GM12878 (cell line): Measurements from ENCODE around the gene SANBR. TPM values are rescaled to one million over a fixed set of nuclear protein-coding genes. Genes with fewer than 3 reads are reported as not detected.
A peak's percentile ranks its signal among the peaks of the same experiment; 100 is the strongest.

Experiments used
- ATF7 ChIP-seq: fragments of 450-650 bp; IDR thresholded peaks from 2 replicates; pipeline ENCODE4 v1.6.1; 2016; ENCODE audit warnings: low read depth, mild to moderate bottlenecking
- BACH1 ChIP-seq: fragments of 450-650 bp; IDR thresholded peaks from 2 replicates; pipeline ENCODE4 v1.6.1; 2017; ENCODE audit warnings: mild to moderate bottlenecking, borderline replicate concordance
- CEBPB ChIP-seq, 2 experiments: fragments of 150-350 bp in 1 of 2; IDR thresholded peaks; 2 replicates each; pipeline ENCODE4 v1.6.1; 2012 to 2014; ENCODE audit warnings: low read depth in 2 of 2, low read length in 2 of 2, borderline replicate concordance in 1 of 2, inconsistent platforms in 1 of 2
- CHD2 ChIP-seq: IDR thresholded peaks from 2 replicates; pipeline ENCODE4 v1.6.1; 2011; ENCODE audit warnings: low read depth, low read length, improper control_type of control experiment, borderline replicate concordance
- EED ChIP-seq: sonication (generic); IDR thresholded peaks from 2 replicates; pipeline ENCODE4 v1.6.1; 2016; ENCODE audit warnings: antibody characterized with exemption, low read depth
- EGR1 ChIP-seq, 2 experiments: IDR thresholded peaks; 1 replicate in 1 of 2; 2 replicates in 1 of 2; pipeline ENCODE4 v1.6.1; 2011 to 2012; ENCODE audit warnings: low read depth in 2 of 2, low read length in 2 of 2, borderline replicate concordance in 1 of 2, mild to moderate bottlenecking in 1 of 2, moderate library complexity in 1 of 2
- ETV6 ChIP-seq, 2 experiments: fragments of 450-650 bp in 1 of 2; IDR thresholded peaks in 1 of 2; conservative IDR thresholded peaks in 1 of 2; 2 replicates each; pipeline ENCODE4 v1.6.1; 2014; ENCODE audit warnings: antibody characterized with exemption in 1 of 2, borderline replicate concordance in 1 of 2, low read depth in 1 of 2, mild to moderate bottlenecking in 1 of 2, moderate library complexity in 1 of 2
- FOXM1 ChIP-seq: IDR thresholded peaks from 2 replicates; pipeline ENCODE4 v1.6.1; 2012; ENCODE audit warnings: low read depth, mild to moderate bottlenecking, inconsistent platforms, low read length, moderate library complexity
- KAT2A ChIP-seq: conservative IDR thresholded peaks from 2 replicates; pipeline ENCODE4 v1.6.1; 2011; ENCODE audit warnings: low read depth, low read length; ENCODE audit not compliant: control insufficient read depth
- MEF2B ChIP-seq: fragments of 450-650 bp; IDR thresholded peaks from 2 replicates; pipeline ENCODE4 v1.6.1; 2018; ENCODE audit warnings: mild to moderate bottlenecking, moderate library complexity; ENCODE audit not compliant: partially characterized antibody, poor library complexity, severe bottlenecking
- NR2F1 ChIP-seq: fragments of 450-650 bp; conservative IDR thresholded peaks from 2 replicates; pipeline ENCODE4 v1.6.1; 2017; ENCODE audit warnings: mild to moderate bottlenecking
- PML ChIP-seq: IDR thresholded peaks from 2 replicates; pipeline ENCODE4 v1.6.1; 2012; ENCODE audit warnings: low read length, inconsistent platforms
- RCOR1 ChIP-seq: conservative IDR thresholded peaks from 2 replicates; pipeline ENCODE4 v1.6.1; 2012; ENCODE audit warnings: low read depth, low read length, improper control_type of control experiment
- RFX5 ChIP-seq: IDR thresholded peaks from 2 replicates; pipeline ENCODE4 v1.6.1; 2011; ENCODE audit warnings: low read depth, low read length, improper control_type of control experiment
- RUNX3 ChIP-seq: IDR thresholded peaks from 2 replicates; pipeline ENCODE4 v1.6.1; 2012; ENCODE audit warnings: low read length, inconsistent platforms
- SREBF1 ChIP-seq: IDR thresholded peaks from 2 replicates; pipeline ENCODE4 v1.6.1; 2012; ENCODE audit warnings: mild to moderate bottlenecking, low read length
- polyA plus RNA-seq, 11 experiments: library from polyadenylated mRNA; depleted of rRNA in 4 of 11; unstranded in 6 of 11; stranded (reverse) in 5 of 11; fragments of >200 nt; fragmentation: Nextera tagmentation in 4 of 11; fragmentation: Illumina TruSeq in 1 of 11; extraction: Ambion mirVana in 4 of 11; extraction: Trizol in 1 of 11; gene quantifications; 1 replicate in 1 of 11; 2 replicates in 10 of 11; pipeline versions ENCODE4 v1.2.1 to v1.2.3, GENCODE V29; 2011 to 2016; ENCODE audit warnings: inconsistent platforms in 2 of 11, missing spikeins in 2 of 11, low read depth in 1 of 11
- total RNA-seq, 4 experiments: library from RNA; depleted of rRNA in 3 of 4; stranded (reverse); fragments of >200 nt in 3 of 4; fragmentation: Illumina TruSeq in 1 of 4; extraction: Trizol in 1 of 4; gene quantifications; 2 replicates each; pipeline versions ENCODE4 v1.2.1 to v1.2.3, GENCODE V29; 2013 to 2021
- TF ChIP-seq, protein P1 (sequence below): IDR thresholded peaks from 2 replicates; pipeline ENCODE4 v1.6.1; 2012; ENCODE audit warnings: low read depth, low read length, improper control_type of control experiment
- TF ChIP-seq, protein P2 (sequence below), 3 experiments: IDR thresholded peaks in 2 of 3; conservative IDR thresholded peaks in 1 of 3; 2 replicates each; pipeline ENCODE4 v1.5.1; 2011; ENCODE audit warnings: low read depth in 3 of 3, low read length in 3 of 3, mild to moderate bottlenecking in 3 of 3, control low read depth in 2 of 3, moderate library complexity in 2 of 3, inconsistent platforms in 1 of 3, mixed read lengths in 1 of 3; ENCODE audit not compliant: control insufficient read depth in 2 of 3, insufficient read depth in 1 of 3; ENCODE audit errors: extremely low read depth in 1 of 3
- TF ChIP-seq, protein P3 (sequence below): fragments of 450-650 bp; IDR thresholded peaks from 2 replicates; pipeline ENCODE4 v1.6.1; 2017; ENCODE audit warnings: mild to moderate bottlenecking
- TF ChIP-seq, protein P4 (sequence below): fragments of 150-350 bp; IDR thresholded peaks from 2 replicates; pipeline ENCODE4 v1.6.1; 2014; ENCODE audit warnings: mild to moderate bottlenecking, low read depth, low read length
- TF ChIP-seq, protein P5 (sequence below): fragments of 450-650 bp; IDR thresholded peaks from 2 replicates; pipeline ENCODE4 v1.6.1; 2014; ENCODE audit warnings: mild to moderate bottlenecking
- TF ChIP-seq, protein P6 (sequence below): fragments of 450-650 bp; IDR thresholded peaks from 2 replicates; pipeline ENCODE4 v1.6.1; 2016; ENCODE audit warnings: mild to moderate bottlenecking

The SANBR gene
- total and polyA plus RNA-seq, 10 of the 15 experiments (the other 5 are each of a cell fraction or from before 2014, with no cell fraction given), result 2.2 to 11.0 (median 7.0) TPM

DNA sequence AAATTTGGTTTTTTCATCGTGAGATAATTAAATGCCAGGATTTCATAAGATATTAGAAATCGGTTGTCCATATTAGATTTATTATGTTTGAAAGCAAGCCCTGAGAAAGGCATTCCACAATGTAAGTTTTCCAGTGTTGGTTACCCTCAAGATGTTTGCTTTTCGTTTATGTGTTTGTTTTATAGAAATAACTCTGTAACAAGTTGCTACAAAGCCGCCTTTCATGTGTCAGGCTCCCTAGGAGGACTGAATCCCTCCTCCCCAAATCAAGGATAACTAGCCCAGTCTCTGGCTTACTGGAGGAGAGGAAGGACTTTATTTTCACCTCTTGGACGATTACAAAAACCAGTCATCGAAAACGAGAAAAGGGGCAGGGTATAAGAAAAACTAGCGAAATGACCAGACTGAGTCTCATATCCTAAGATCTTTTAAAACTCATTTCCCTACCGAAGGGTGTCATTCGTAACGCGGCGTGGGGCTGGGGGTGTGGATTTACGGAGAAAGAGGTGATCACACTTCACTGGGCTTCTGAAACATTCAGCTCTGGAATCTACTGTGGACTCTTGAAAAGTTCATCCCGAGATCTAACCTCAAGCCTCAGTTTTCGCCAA is 49.2 kb upstream of the SANBR start (continued):
- TF ChIP-seq, protein P1, sequence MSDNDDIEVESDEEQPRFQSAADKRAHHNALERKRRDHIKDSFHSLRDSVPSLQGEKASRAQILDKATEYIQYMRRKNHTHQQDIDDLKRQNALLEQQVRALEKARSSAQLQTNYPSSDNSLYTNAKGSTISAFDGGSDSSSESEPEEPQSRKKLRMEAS, result no peak
- TF ChIP-seq ETV6 (conservative IDR thresholded peaks at IDR 0.05 in 1 of 2, IDR thresholded peaks at IDR 0.05 in 1 of 2; ENCODE audit: borderline replicate concordance in 1 of 2, low read depth in 1 of 2) (no peak; a peak in 1 of 4 replicates), BACH1 (no peak), RUNX3 (no peak), PML (no peak), EGR1 (IDR thresholded peaks at IDR 0.05; ENCODE audit: borderline replicate concordance in 1 of 2, low read depth in 2 of 2, low read length in 2 of 2) (no peak), KAT2A (no peak), SREBF1 (no peak), ATF7 (no peak), RFX5 (no peak), MEF2B (no peak), FOXM1 (0 out of 2 replicates have a peak, but pooled peaks have one; percentile 25), EED (peak; percentile 64), CEBPB (IDR thresholded peaks at IDR 0.05; ENCODE audit: borderline replicate concordance in 1 of 2, low read depth in 2 of 2, low read length in 2 of 2) (no peak), NR2F1 (no peak), CHD2 (no peak), RCOR1 (no peak)
- TF ChIP-seq, protein P2, sequence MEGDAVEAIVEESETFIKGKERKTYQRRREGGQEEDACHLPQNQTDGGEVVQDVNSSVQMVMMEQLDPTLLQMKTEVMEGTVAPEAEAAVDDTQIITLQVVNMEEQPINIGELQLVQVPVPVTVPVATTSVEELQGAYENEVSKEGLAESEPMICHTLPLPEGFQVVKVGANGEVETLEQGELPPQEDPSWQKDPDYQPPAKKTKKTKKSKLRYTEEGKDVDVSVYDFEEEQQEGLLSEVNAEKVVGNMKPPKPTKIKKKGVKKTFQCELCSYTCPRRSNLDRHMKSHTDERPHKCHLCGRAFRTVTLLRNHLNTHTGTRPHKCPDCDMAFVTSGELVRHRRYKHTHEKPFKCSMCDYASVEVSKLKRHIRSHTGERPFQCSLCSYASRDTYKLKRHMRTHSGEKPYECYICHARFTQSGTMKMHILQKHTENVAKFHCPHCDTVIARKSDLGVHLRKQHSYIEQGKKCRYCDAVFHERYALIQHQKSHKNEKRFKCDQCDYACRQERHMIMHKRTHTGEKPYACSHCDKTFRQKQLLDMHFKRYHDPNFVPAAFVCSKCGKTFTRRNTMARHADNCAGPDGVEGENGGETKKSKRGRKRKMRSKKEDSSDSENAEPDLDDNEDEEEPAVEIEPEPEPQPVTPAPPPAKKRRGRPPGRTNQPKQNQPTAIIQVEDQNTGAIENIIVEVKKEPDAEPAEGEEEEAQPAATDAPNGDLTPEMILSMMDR (IDR thresholded peaks at IDR 0.05 in 2 of 3, conservative IDR thresholded peaks at IDR 0.05 in 1 of 3; ENCODE audit: control insufficient read depth in 2 of 3, extremely low read depth in 1 of 3, insufficient read depth in 1 of 3, low read depth in 3 of 3, low read length in 3 of 3), result no peak
- TF ChIP-seq, protein P3, sequence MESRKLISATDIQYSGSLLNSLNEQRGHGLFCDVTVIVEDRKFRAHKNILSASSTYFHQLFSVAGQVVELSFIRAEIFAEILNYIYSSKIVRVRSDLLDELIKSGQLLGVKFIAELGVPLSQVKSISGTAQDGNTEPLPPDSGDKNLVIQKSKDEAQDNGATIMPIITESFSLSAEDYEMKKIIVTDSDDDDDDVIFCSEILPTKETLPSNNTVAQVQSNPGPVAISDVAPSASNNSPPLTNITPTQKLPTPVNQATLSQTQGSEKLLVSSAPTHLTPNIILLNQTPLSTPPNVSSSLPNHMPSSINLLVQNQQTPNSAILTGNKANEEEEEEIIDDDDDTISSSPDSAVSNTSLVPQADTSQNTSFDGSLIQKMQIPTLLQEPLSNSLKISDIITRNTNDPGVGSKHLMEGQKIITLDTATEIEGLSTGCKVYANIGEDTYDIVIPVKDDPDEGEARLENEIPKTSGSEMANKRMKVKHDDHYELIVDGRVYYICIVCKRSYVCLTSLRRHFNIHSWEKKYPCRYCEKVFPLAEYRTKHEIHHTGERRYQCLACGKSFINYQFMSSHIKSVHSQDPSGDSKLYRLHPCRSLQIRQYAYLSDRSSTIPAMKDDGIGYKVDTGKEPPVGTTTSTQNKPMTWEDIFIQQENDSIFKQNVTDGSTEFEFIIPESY, result no peak
- TF ChIP-seq, protein P4, sequence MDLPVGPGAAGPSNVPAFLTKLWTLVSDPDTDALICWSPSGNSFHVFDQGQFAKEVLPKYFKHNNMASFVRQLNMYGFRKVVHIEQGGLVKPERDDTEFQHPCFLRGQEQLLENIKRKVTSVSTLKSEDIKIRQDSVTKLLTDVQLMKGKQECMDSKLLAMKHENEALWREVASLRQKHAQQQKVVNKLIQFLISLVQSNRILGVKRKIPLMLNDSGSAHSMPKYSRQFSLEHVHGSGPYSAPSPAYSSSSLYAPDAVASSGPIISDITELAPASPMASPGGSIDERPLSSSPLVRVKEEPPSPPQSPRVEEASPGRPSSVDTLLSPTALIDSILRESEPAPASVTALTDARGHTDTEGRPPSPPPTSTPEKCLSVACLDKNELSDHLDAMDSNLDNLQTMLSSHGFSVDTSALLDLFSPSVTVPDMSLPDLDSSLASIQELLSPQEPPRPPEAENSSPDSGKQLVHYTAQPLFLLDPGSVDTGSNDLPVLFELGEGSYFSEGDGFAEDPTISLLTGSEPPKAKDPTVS, result no peak
- TF ChIP-seq, protein P5, sequence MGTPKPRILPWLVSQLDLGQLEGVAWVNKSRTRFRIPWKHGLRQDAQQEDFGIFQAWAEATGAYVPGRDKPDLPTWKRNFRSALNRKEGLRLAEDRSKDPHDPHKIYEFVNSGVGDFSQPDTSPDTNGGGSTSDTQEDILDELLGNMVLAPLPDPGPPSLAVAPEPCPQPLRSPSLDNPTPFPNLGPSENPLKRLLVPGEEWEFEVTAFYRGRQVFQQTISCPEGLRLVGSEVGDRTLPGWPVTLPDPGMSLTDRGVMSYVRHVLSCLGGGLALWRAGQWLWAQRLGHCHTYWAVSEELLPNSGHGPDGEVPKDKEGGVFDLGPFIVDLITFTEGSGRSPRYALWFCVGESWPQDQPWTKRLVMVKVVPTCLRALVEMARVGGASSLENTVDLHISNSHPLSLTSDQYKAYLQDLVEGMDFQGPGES, result no peak
- TF ChIP-seq, protein P6, sequence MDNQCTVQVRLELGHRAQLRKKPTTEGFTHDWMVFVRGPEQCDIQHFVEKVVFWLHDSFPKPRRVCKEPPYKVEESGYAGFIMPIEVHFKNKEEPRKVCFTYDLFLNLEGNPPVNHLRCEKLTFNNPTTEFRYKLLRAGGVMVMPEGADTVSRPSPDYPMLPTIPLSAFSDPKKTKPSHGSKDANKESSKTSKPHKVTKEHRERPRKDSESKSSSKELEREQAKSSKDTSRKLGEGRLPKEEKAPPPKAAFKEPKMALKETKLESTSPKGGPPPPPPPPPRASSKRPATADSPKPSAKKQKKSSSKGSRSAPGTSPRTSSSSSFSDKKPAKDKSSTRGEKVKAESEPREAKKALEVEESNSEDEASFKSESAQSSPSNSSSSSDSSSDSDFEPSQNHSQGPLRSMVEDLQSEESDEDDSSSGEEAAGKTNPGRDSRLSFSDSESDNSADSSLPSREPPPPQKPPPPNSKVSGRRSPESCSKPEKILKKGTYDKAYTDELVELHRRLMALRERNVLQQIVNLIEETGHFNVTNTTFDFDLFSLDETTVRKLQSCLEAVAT, result no peak
